Activated naive CD8-positive, alpha-beta T cell treated with anti-CD3 and anti-CD28 coated beads for 36 hours (primary cell): Measurements from ENCODE around the gene AK5. TPM values are rescaled to one million over a fixed set of nuclear protein-coding genes. Genes with fewer than 3 reads are reported as not detected.

Source experiments
- DNase-seq: peaks from one replicate; pipeline ENCODE4 v3.0.0; 2021
- H3K27ac Mint-ChIP-seq: one replicate; pipeline ENCODE4 v1.8.0; 2022; ENCODE audit warnings: mild to moderate bottlenecking, moderate library complexity, mixed read lengths
- H3K27me3 Mint-ChIP-seq: one replicate; pipeline ENCODE4 v1.8.0; 2022; ENCODE audit warnings: mild to moderate bottlenecking, mixed read lengths
- H3K36me3 Mint-ChIP-seq: one replicate; pipeline ENCODE4 v1.8.0; 2021; ENCODE audit warnings: mild to moderate bottlenecking, mixed read lengths
- H3K4me1 Mint-ChIP-seq: one replicate; pipeline ENCODE4 v1.8.0; 2021; ENCODE audit warnings: mixed read lengths
- H3K4me3 Mint-ChIP-seq: one replicate; pipeline ENCODE4 v1.8.0; 2022; ENCODE audit warnings: mild to moderate bottlenecking, moderate library complexity, mixed read lengths
- H3K9me3 Mint-ChIP-seq: one replicate; pipeline ENCODE4 v1.8.0; 2022; ENCODE audit warnings: mixed read lengths
- total RNA-seq, 2 experiments: library from RNA; stranded (reverse); gene quantifications; one replicate each; pipeline ENCODE4 v1.2.3, GENCODE V29; 2021

AK5 gene
- total RNA-seq, 2 experiments from 2014 or later, result 4.3 to 6.6 TPM

- Mint-ChIP-seq H3K27me3 (no peaks in the 10 kb centered on the region), H3K27ac (no peak overlapping the region), H3K4me3 (no peak overlapping the region), H3K36me3 (peaks cover 6% of the 10 kb centered on the region), H3K9me3 (no peaks in the 10 kb centered on the region), H3K4me1 (no peaks in the 10 kb centered on the region)
- no peak for DNase-seq
Measured at GRCh38 chr1:77553568-77554291, 271.9 kb downstream of the AK5 start.

GRCh38 chr1:77556045-77556444, 274.2 kb downstream of the AK5 start:
- DNase-seq, result no peak
- H3K4me3 Mint-ChIP-seq, result no peak overlapping the region
- no peak overlapping the region for H3K27ac Mint-ChIP-seq
- H3K4me1 Mint-ChIP-seq, result no peaks in the 10 kb centered on the region
- peaks cover 11% of the 10 kb centered on the region for H3K36me3 Mint-ChIP-seq
- no peaks in the 10 kb centered on the region for H3K9me3 Mint-ChIP-seq
- H3K27me3 Mint-ChIP-seq, result no peaks in the 10 kb centered on the region

- Mint-ChIP-seq H3K27ac (peak overlapping the region; percentile 7), H3K36me3 (peaks cover 15% of the 10 kb centered on the region), H3K27me3 (no peaks in the 10 kb centered on the region), H3K4me3 (no peak overlapping the region), H3K4me1 (no peaks in the 10 kb centered on the region), H3K9me3 (no peaks in the 10 kb centered on the region)
- no peak for DNase-seq
Measured at GRCh38 chr1:77557053-77557452, 275.2 kb downstream of the AK5 start.

GRCh38 chr1:77558591-77559164, 276.9 kb downstream of the AK5 start:
- H3K27me3 Mint-ChIP-seq, result no peaks in the 10 kb centered on the region
- H3K36me3 Mint-ChIP-seq, result peaks cover 19% of the 10 kb centered on the region
- no peak for DNase-seq
- peak overlapping the region; percentile 12 for H3K27ac Mint-ChIP-seq
- H3K9me3 Mint-ChIP-seq, result no peaks in the 10 kb centered on the region
- H3K4me3 Mint-ChIP-seq, result no peak overlapping the region
- H3K4me1 Mint-ChIP-seq, result no peaks in the 10 kb centered on the region

GRCh38 chr1:77560741-77561140, 278.9 kb downstream of the AK5 start:
- DNase-seq, result no peak
- no peak overlapping the region for H3K4me3 Mint-ChIP-seq
- H3K36me3 Mint-ChIP-seq, result peaks cover 16% of the 10 kb centered on the region
- H3K27ac Mint-ChIP-seq, result no peak overlapping the region
- H3K27me3 Mint-ChIP-seq, result no peaks in the 10 kb centered on the region
- H3K4me1 Mint-ChIP-seq, result no peaks in the 10 kb centered on the region
- H3K9me3 Mint-ChIP-seq, result no peaks in the 10 kb centered on the region

- Mint-ChIP-seq H3K27me3 (no peaks in the 10 kb centered on the region), H3K4me3 (no peak overlapping the region), H3K9me3 (no peaks in the 10 kb centered on the region), H3K27ac (peak overlapping the region; percentile 26), H3K36me3 (peaks cover 24% of the 10 kb centered on the region), H3K4me1 (peaks cover 2% of the 10 kb centered on the region)
- DNase-seq, result no peak
Measured at GRCh38 chr1:77562596-77563150, 280.9 kb downstream of the AK5 start.

- H3K27ac Mint-ChIP-seq, result no peak overlapping the region
- peaks cover 2% of the 10 kb centered on the region for H3K4me1 Mint-ChIP-seq
- H3K36me3 Mint-ChIP-seq, result peaks cover 17% of the 10 kb centered on the region
- no peaks in the 10 kb centered on the region for H3K27me3 Mint-ChIP-seq
- no peak for DNase-seq
- H3K9me3 Mint-ChIP-seq, result no peaks in the 10 kb centered on the region
- no peak overlapping the region for H3K4me3 Mint-ChIP-seq
Measured at GRCh38 chr1:77565321-77565720, 283.5 kb downstream of the AK5 start.

- Mint-ChIP-seq H3K27me3 (no peaks in the 10 kb centered on the region), H3K4me1 (peaks cover 2% of the 10 kb centered on the region), H3K9me3 (no peaks in the 10 kb centered on the region), H3K27ac (no peak overlapping the region), H3K4me3 (no peak overlapping the region), H3K36me3 (peaks cover 16% of the 10 kb centered on the region)
- DNase-seq, result no peak
Measured at GRCh38 chr1:77571642-77572041, 289.8 kb downstream of the AK5 start.

GRCh38 chr1:77579547-77579946, 297.7 kb downstream of the AK5 start:
- H3K36me3 Mint-ChIP-seq, result peaks cover 15% of the 10 kb centered on the region
- no peak overlapping the region for H3K4me3 Mint-ChIP-seq
- no peak overlapping the region for H3K27ac Mint-ChIP-seq
- H3K4me1 Mint-ChIP-seq, result peaks cover 1% of the 10 kb centered on the region
- no peaks in the 10 kb centered on the region for H3K27me3 Mint-ChIP-seq
- H3K9me3 Mint-ChIP-seq, result no peaks in the 10 kb centered on the region
- no peak for DNase-seq

GRCh38 chr1:77582905-77583304, 301.1 kb downstream of the AK5 start:
- H3K9me3 Mint-ChIP-seq, result no peaks in the 10 kb centered on the region
- peaks cover 11% of the 10 kb centered on the region for H3K4me1 Mint-ChIP-seq
- no peak overlapping the region for H3K27ac Mint-ChIP-seq
- H3K27me3 Mint-ChIP-seq, result no peaks in the 10 kb centered on the region
- no peak for DNase-seq
- H3K36me3 Mint-ChIP-seq, result peaks cover 20% of the 10 kb centered on the region
- H3K4me3 Mint-ChIP-seq, result no peak overlapping the region

- peaks cover 20% of the 10 kb centered on the region for H3K36me3 Mint-ChIP-seq
- H3K27ac Mint-ChIP-seq, result peak overlapping the region; percentile 45
- no peaks in the 10 kb centered on the region for H3K9me3 Mint-ChIP-seq
- H3K4me3 Mint-ChIP-seq, result no peak overlapping the region
- DNase-seq, result no peak
- H3K4me1 Mint-ChIP-seq, result peaks cover 11% of the 10 kb centered on the region
- H3K27me3 Mint-ChIP-seq, result no peaks in the 10 kb centered on the region
Measured at GRCh38 chr1:77583483-77583882, 301.7 kb downstream of the AK5 start.

- Mint-ChIP-seq H3K36me3 (peaks cover 18% of the 10 kb centered on the region), H3K4me3 (no peak overlapping the region), H3K4me1 (peaks cover 11% of the 10 kb centered on the region), H3K27ac (no peak overlapping the region), H3K9me3 (no peaks in the 10 kb centered on the region), H3K27me3 (no peaks in the 10 kb centered on the region)
- no peak for DNase-seq
Measured at GRCh38 chr1:77584884-77585283, 303.1 kb downstream of the AK5 start.

- Mint-ChIP-seq H3K4me1 (peaks cover 11% of the 10 kb centered on the region), H3K36me3 (peaks cover 12% of the 10 kb centered on the region), H3K27me3 (no peaks in the 10 kb centered on the region), H3K9me3 (no peaks in the 10 kb centered on the region), H3K4me3 (no peak overlapping the region), H3K27ac (no peak overlapping the region)
- DNase-seq, result no peak
Measured at GRCh38 chr1:77585610-77586314, 303.9 kb downstream of the AK5 start.

GRCh38 chr1:77589231-77589630, 307.4 kb downstream of the AK5 start:
- Mint-ChIP-seq H3K9me3 (no peaks in the 10 kb centered on the region), H3K27ac (no peak overlapping the region), H3K4me1 (peaks cover 20% of the 10 kb centered on the region)

GRCh38 chr1:77590651-77591050, 308.8 kb downstream of the AK5 start:
- DNase-seq, result no peak
- Mint-ChIP-seq H3K4me3 (no peak overlapping the region), H3K27me3 (no peaks in the 10 kb centered on the region), H3K36me3 (peaks cover 18% of the 10 kb centered on the region), H3K4me1 (peaks cover 20% of the 10 kb centered on the region), H3K27ac (no peak overlapping the region), H3K9me3 (no peaks in the 10 kb centered on the region)

More at GRCh38 chr1:77589231-77589630, 307.4 kb downstream of the AK5 start:
- DNase-seq, result no peak
- Mint-ChIP-seq H3K36me3 (peaks cover 17% of the 10 kb centered on the region), H3K27me3 (no peaks in the 10 kb centered on the region), H3K4me3 (no peak overlapping the region)
